MM.1S (cell line): ENCODE results near the gene PDLIM5.

Experiments
- DNase-seq: peaks from one replicate; pipeline ENCODE4 v3.0.0-alpha.2; 2015
- H2AFZ ChIP-seq: fragments of 300-600 bp; sonication (generic); 2 replicates; pipeline ENCODE4 v1.6.0; 2016; ENCODE audit warnings: antibody characterized with exemption, low read length
- H3F3A ChIP-seq: fragments of 300-600 bp; sonication (generic); 2 replicates; pipeline ENCODE4 v1.6.1; 2016; ENCODE audit warnings: mild to moderate bottlenecking, antibody characterized with exemption, low read length, moderate library complexity, mixed read lengths; ENCODE audit not compliant: insufficient read depth
- H3K27ac ChIP-seq: fragments of 300-600 bp; sonication (generic); 2 replicates; pipeline ENCODE4 v1.5.1; 2016; ENCODE audit warnings: mild to moderate bottlenecking, low read length
- H3K27me3 ChIP-seq: fragments of 300-600 bp; sonication (generic); replicated peaks from 2 replicates; pipeline ENCODE4 v1.6.0; 2016; ENCODE audit warnings: low read length; ENCODE audit not compliant: insufficient read depth
- H3K36me3 ChIP-seq: fragments of 300-600 bp; sonication (generic); replicated peaks from 2 replicates; pipeline ENCODE4 v1.6.1; 2016; ENCODE audit warnings: mild to moderate bottlenecking, low read length, mixed read lengths; ENCODE audit not compliant: insufficient read depth
- H3K4me1 ChIP-seq: fragments of 300-600 bp; sonication (generic); 2 replicates; pipeline ENCODE4 v1.6.1; 2016; ENCODE audit warnings: low read length, mixed read lengths
- H3K4me2 ChIP-seq: fragments of 300-600 bp; sonication (generic); 2 replicates; pipeline ENCODE4 v1.6.0; 2016; ENCODE audit warnings: low read depth, low read length
- H3K4me3 ChIP-seq: fragments of 300-600 bp; sonication (generic); 2 replicates; pipeline ENCODE4 v1.5.1; 2016; ENCODE audit warnings: low read length, mixed read lengths
- H3K79me2 ChIP-seq: fragments of 300-600 bp; sonication (generic); 2 replicates; pipeline ENCODE4 v1.6.1; 2016; ENCODE audit warnings: mixed run types, low read length, mixed read lengths
- H3K9ac ChIP-seq: fragments of 300-600 bp; sonication (generic); 2 replicates; pipeline ENCODE4 v1.6.1; 2016; ENCODE audit warnings: low read length, mixed read lengths
- H3K9me2 ChIP-seq: fragments of 300-600 bp; sonication (generic); replicated peaks from 2 replicates; pipeline ENCODE4 v1.6.1; 2016; ENCODE audit warnings: mild to moderate bottlenecking, low read length, mixed read lengths; ENCODE audit not compliant: insufficient read depth
- H3K9me3 ChIP-seq: fragments of 300-600 bp; sonication (generic); replicated peaks from 2 replicates; pipeline ENCODE4 v1.6.1; 2016; ENCODE audit warnings: mild to moderate bottlenecking, low read length, mixed read lengths; ENCODE audit not compliant: insufficient read depth
- H4K20me1 ChIP-seq: fragments of 300-600 bp; sonication (generic); 2 replicates; pipeline ENCODE4 v1.6.1; 2016; ENCODE audit warnings: mild to moderate bottlenecking, low read length, moderate library complexity, mixed read lengths; ENCODE audit not compliant: insufficient read depth
- CTCF ChIP-seq: fragments of 300-600 bp; sonication (generic); IDR thresholded peaks from 2 replicates; pipeline ENCODE4 v1.5.1; 2016; ENCODE audit warnings: antibody characterized with exemption, low read length, mixed read lengths
- EZH2 ChIP-seq: fragments of 300-600 bp; sonication (generic); optimal IDR thresholded peaks from 2 replicates; pipeline ENCODE3; 2017; ENCODE audit warnings: low read depth, mild to moderate bottlenecking, antibody characterized with exemption, low read length, mixed read lengths
- EZH2phosphoT487 ChIP-seq: fragments of 300-600 bp; sonication (generic); IDR thresholded peaks from 2 replicates; pipeline ENCODE4 v1.6.1; 2018; ENCODE audit warnings: antibody characterized with exemption, low read length

The PDLIM5 gene

GRCh38 chr4:94536649-94537469, 85.1 kb downstream of the PDLIM5 start:
- H3K27ac ChIP-seq: no peak overlapping the region
- no peaks in the 10 kb centered on the region for H3F3A ChIP-seq
- H3K4me2 ChIP-seq: no peak overlapping the region
- no peaks in the 10 kb centered on the region for H3K79me2 ChIP-seq
- H3K9me3 ChIP-seq: no peaks in the 10 kb centered on the region
- H3K27me3 ChIP-seq: no peaks in the 10 kb centered on the region
- H3K4me1 ChIP-seq: peaks cover 11% of the 10 kb centered on the region; the same call in 1 of the 2 replicates
- no peaks in the 10 kb centered on the region for H3K36me3 ChIP-seq
- no peak for DNase-seq
- TF ChIP-seq CTCF: no peak
- TF ChIP-seq EZH2: no peak
- TF ChIP-seq EZH2phosphoT487: no peak
- no peak overlapping the region for H3K4me3 ChIP-seq
- H2AFZ ChIP-seq: no peak overlapping the region
- no peaks in the 10 kb centered on the region for H3K9me2 ChIP-seq
- no peak overlapping the region for H3K9ac ChIP-seq
- H4K20me1 ChIP-seq: no peaks in the 10 kb centered on the region

GRCh38 chr4:94537921-94538628, 86.3 kb downstream of the PDLIM5 start:
- Histone ChIP-seq H3K9me2 (no peaks in the 10 kb centered on the region), H3K27ac (no peak overlapping the region), H3K4me1 (peaks cover 11% of the 10 kb centered on the region; the same call in 1 of the 2 replicates), H3K9me3 (no peaks in the 10 kb centered on the region), H3K9ac (no peak overlapping the region), H3K79me2 (no peaks in the 10 kb centered on the region), H3K36me3 (no peaks in the 10 kb centered on the region), H3F3A (no peaks in the 10 kb centered on the region), H3K4me2 (no peak overlapping the region), H2AFZ (no peak overlapping the region), H3K4me3 (no peak overlapping the region), H4K20me1 (no peaks in the 10 kb centered on the region), H3K27me3 (no peaks in the 10 kb centered on the region)
- TF ChIP-seq CTCF: no peak
- TF ChIP-seq EZH2: no peak
- TF ChIP-seq EZH2phosphoT487: no peak
- no peak for DNase-seq

- no peaks in the 10 kb centered on the region for H3K36me3 ChIP-seq
- H4K20me1 ChIP-seq: no peaks in the 10 kb centered on the region
- no peaks in the 10 kb centered on the region for H3F3A ChIP-seq
- H3K4me1 ChIP-seq: peaks cover 1% of the 10 kb centered on the region; the same call in 1 of the 2 replicates
- no peaks in the 10 kb centered on the region for H3K9me3 ChIP-seq
- no peak overlapping the region for H2AFZ ChIP-seq
- no peak overlapping the region for H3K4me3 ChIP-seq
- no peak overlapping the region for H3K27ac ChIP-seq
- H3K27me3 ChIP-seq: no peaks in the 10 kb centered on the region
- H3K4me2 ChIP-seq: no peak overlapping the region
- no peaks in the 10 kb centered on the region for H3K79me2 ChIP-seq
- TF ChIP-seq EZH2phosphoT487 (no peak), CTCF (no peak), EZH2 (no peak)
- H3K9ac ChIP-seq: no peak overlapping the region
- no peak for DNase-seq
- no peaks in the 10 kb centered on the region for H3K9me2 ChIP-seq
Observed at GRCh38 chr4:94540476-94540875, 88.7 kb downstream of the PDLIM5 start.
